Measurements from ENCODE around the gene SMAD9.
"Not testable (repeated sequence)": the region's sequence is repeated elsewhere in the genome, so short reads cannot be mapped to it uniquely, and the experiment has no call there.

Gene SMAD9

GRCh38 chr13:36912973-36913372, 7.1 kb downstream of the SMAD9 start:
- DNase-seq (ENCODE audit: extremely low read depth in 1 of 2, low read depth in 1 of 2): no peak

- no peak for DNase-seq (ENCODE audit: extremely low read depth in 1 of 2, low read depth in 1 of 2)
These were observed 7.7 kb downstream of the SMAD9 start for GRCh38 chr13:36912369-36912768.

- no peak for DNase-seq (ENCODE audit: extremely low read depth in 1 of 2, low read depth in 1 of 2)
These were observed 9.5 kb downstream of the SMAD9 start for GRCh38 chr13:36910545-36910944.

GRCh38 chr13:36907821-36908220, 12.2 kb downstream of the SMAD9 start:
- DNase-seq (ENCODE audit: extremely low read depth in 1 of 2, low read depth in 1 of 2): no peak

- DNase-seq (ENCODE audit: extremely low read depth in 1 of 2, low read depth in 1 of 2): no peak
These were observed 12.8 kb downstream of the SMAD9 start for GRCh38 chr13:36907266-36907665.

GRCh38 chr13:36905944-36906343, 14.1 kb downstream of the SMAD9 start:
- DNase-seq (ENCODE audit: extremely low read depth in 1 of 2, low read depth in 1 of 2): no peak

GRCh38 chr13:36903925-36904595, 16.0 kb downstream of the SMAD9 start:
- no peak for DNase-seq (ENCODE audit: extremely low read depth in 1 of 2, low read depth in 1 of 2)

- no peak for DNase-seq (ENCODE audit: extremely low read depth in 1 of 2, low read depth in 1 of 2)
These were observed 22.9 kb downstream of the SMAD9 start for GRCh38 chr13:36897054-36897616.

- DNase-seq (ENCODE audit: extremely low read depth in 1 of 2, low read depth in 1 of 2): no peak
These were observed 28.3 kb downstream of the SMAD9 start for GRCh38 chr13:36891752-36892151.

GRCh38 chr13:36888645-36889044, 31.4 kb downstream of the SMAD9 start:
- no peak for DNase-seq (ENCODE audit: extremely low read depth in 1 of 2, low read depth in 1 of 2)

GRCh38 chr13:36887758-36888521, 32.1 kb downstream of the SMAD9 start:
- DNase-seq (ENCODE audit: extremely low read depth in 1 of 2, low read depth in 1 of 2): no peak

GRCh38 chr13:36885901-36886300, 34.1 kb downstream of the SMAD9 start:
- DNase-seq (ENCODE audit: extremely low read depth in 1 of 2, low read depth in 1 of 2): no peak

GRCh38 chr13:36884235-36884634, 35.8 kb downstream of the SMAD9 start:
- DNase-seq (ENCODE audit: extremely low read depth in 1 of 2, low read depth in 1 of 2): no peak

- DNase-seq (ENCODE audit: extremely low read depth in 1 of 2, low read depth in 1 of 2): no peak
These were observed 36.2 kb downstream of the SMAD9 start for GRCh38 chr13:36883824-36884223.

GRCh38 chr13:36883392-36883791, 36.6 kb downstream of the SMAD9 start:
- not testable (repeated sequence) for DNase-seq (ENCODE audit: extremely low read depth in 1 of 2, low read depth in 1 of 2)

GRCh38 chr13:36882829-36883390, 37.1 kb downstream of the SMAD9 start:
- no peak for DNase-seq (ENCODE audit: extremely low read depth in 1 of 2, low read depth in 1 of 2)

GRCh38 chr13:36880961-36881360, 39.1 kb downstream of the SMAD9 start:
- no peak for DNase-seq (ENCODE audit: extremely low read depth in 1 of 2, low read depth in 1 of 2)

- no peak for DNase-seq (ENCODE audit: extremely low read depth in 1 of 2, low read depth in 1 of 2)
These were observed 40.7 kb downstream of the SMAD9 start for GRCh38 chr13:36879218-36879938.

- DNase-seq (ENCODE audit: extremely low read depth in 1 of 2, low read depth in 1 of 2): no peak
These were observed 44.1 kb downstream of the SMAD9 start for GRCh38 chr13:36875961-36876360.

GRCh38 chr13:36875431-36875830, 44.6 kb downstream of the SMAD9 start:
- DNase-seq (ENCODE audit: extremely low read depth in 1 of 2, low read depth in 1 of 2): no peak

GRCh38 chr13:36872621-36873020, 47.4 kb downstream of the SMAD9 start:
- DNase-seq (ENCODE audit: extremely low read depth in 1 of 2, low read depth in 1 of 2): no peak
